ENCODE data around the gene SDK1. TPM values are rescaled to one million over a fixed set of nuclear protein-coding genes. Genes with fewer than 3 reads are reported as not detected.

SDK1 gene
- total and polyA plus RNA-seq, 11 donors = 2.2 to 5.8 (median 3.4) TPM

DNA sequence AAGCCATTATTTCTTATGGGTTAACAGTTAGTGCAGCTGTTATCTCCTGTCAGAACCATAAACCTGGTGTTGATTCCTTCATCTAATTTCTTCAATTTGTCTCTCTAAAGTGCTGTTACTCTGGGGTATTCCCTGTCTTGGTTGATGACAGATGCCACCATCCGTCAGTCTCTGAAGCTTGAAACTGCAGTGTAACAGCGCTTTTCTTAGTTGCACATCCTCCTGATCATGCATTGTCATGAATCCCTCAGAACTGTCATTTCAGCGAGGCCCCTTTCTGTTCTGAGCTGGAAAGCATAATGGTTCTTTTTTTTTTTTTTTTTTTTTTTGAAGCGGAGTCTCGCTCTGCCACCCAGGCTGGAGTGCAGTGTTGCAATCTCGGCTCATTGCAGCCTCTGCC, 193.9 kb downstream of the SDK1 start:
- Histone ChIP-seq H3K4me3 (no peak overlapping the region), H3K27me3 (no peaks in the 10 kb centered on the region), H3K36me3 (no peaks in the 10 kb centered on the region), H3K9me3 (peaks cover 0 to 10% (median 3%) of the 10 kb centered on the region in 12 donors), H3K27ac (no peak overlapping the region), H3K4me1 (peaks cover 0 to 14% (median 0%) of the 10 kb centered on the region in 12 donors)
- intact Hi-C loops (cut with DNase I) = no loop called here
- WGBS, 4 donors = 88 to 93% (median 92%) methylated on average over 6 of the region's 6 CpGs
- no peak for DNase-seq
- TF ChIP-seq POLR2A (IDR thresholded peaks at IDR 0.05) = no peak
- ATAC-seq = no peak

DNA sequence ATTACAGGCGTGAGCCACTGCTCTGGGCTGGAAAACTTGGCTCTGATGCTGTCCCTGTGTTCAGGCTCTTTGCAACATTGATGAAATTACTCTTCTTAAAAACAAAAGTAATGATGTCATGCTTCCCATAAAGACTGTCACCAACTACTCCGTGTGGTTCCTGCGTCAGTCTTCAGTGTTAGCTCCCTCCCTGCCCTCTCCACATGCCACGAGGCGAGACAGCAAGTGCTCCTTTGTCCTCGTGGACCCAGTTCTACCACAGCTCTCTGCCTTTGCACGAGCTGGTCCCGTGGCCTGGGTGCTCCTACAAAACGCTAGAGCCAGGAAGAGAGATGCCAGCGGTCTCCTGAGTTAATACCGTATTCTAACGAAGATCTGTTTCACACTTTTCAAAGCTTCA, 194.5 kb downstream of the SDK1 start:
- TF ChIP-seq POLR2A (IDR thresholded peaks at IDR 0.05) = no peak
- TF ChIP-seq, protein P1, sequence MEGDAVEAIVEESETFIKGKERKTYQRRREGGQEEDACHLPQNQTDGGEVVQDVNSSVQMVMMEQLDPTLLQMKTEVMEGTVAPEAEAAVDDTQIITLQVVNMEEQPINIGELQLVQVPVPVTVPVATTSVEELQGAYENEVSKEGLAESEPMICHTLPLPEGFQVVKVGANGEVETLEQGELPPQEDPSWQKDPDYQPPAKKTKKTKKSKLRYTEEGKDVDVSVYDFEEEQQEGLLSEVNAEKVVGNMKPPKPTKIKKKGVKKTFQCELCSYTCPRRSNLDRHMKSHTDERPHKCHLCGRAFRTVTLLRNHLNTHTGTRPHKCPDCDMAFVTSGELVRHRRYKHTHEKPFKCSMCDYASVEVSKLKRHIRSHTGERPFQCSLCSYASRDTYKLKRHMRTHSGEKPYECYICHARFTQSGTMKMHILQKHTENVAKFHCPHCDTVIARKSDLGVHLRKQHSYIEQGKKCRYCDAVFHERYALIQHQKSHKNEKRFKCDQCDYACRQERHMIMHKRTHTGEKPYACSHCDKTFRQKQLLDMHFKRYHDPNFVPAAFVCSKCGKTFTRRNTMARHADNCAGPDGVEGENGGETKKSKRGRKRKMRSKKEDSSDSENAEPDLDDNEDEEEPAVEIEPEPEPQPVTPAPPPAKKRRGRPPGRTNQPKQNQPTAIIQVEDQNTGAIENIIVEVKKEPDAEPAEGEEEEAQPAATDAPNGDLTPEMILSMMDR (IDR thresholded peaks at IDR 0.05) = no peak
- no peaks in the 10 kb centered on the region for H3K36me3 ChIP-seq
- H3K4me3 ChIP-seq = peak overlapping the region in 7 of 12 donors; percentile 10 to 25 (median 13)
- ATAC-seq (peak in 3 of 4 donors; percentile 29 to 66 (median 61)), DNase-seq (peak in 2 of 5 donors; percentile 28 to 41)
- intact Hi-C loops (cut with DNase I) = no loop called here
- H3K9me3 ChIP-seq = peaks cover 0 to 16% (median 9%) of the 10 kb centered on the region in 12 donors
- H3K4me1 ChIP-seq = peaks cover 0 to 14% (median 0%) of the 10 kb centered on the region in 12 donors
- no peaks in the 10 kb centered on the region for H3K27me3 ChIP-seq
- WGBS, 4 donors = 34 to 42% (median 36%) methylated on average over 12 of the region's 12 CpGs
- no peak overlapping the region for H3K27ac ChIP-seq

DNA sequence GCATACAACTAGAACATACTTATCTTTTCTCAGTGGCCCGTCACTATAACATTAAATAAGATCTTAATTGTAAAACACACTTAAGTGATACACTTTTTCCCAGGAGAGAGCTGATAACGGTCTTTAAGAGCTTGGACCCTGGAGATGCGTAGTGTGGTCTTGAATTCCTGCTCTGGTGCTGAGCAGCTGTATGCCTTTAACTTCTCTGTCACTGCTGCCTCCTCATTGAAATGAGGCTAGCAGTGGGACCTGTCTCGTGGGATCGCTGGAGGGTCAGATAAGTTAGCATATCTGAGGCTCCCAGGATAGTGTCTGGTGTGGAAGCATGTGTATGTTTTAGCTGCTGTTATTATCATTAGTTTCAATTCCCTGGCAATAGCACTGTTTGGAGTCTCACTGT, 194.9 kb downstream of the SDK1 start:
- intact Hi-C loops (cut with DNase I) = no loop called here
- TF ChIP-seq, protein P1 (IDR thresholded peaks at IDR 0.05) = no peak
- no peak for TF ChIP-seq POLR2A (IDR thresholded peaks at IDR 0.05)
- H3K4me3 ChIP-seq = peak overlapping the region in 7 of 12 donors; percentile 10 to 25 (median 13)
- ATAC-seq (no peak), DNase-seq (peak in 1 of 5 donors; percentile 29)
- no peaks in the 10 kb centered on the region for H3K27me3 ChIP-seq
- H3K36me3 ChIP-seq = no peaks in the 10 kb centered on the region
- H3K4me1 ChIP-seq = peaks cover 0 to 14% (median 0%) of the 10 kb centered on the region in 12 donors
- peaks cover 0 to 20% (median 10%) of the 10 kb centered on the region in 12 donors for H3K9me3 ChIP-seq
- WGBS, 4 donors = 21 to 34% (median 28%) methylated on average over 5 of the region's 5 CpGs
- H3K27ac ChIP-seq = no peak overlapping the region

DNA sequence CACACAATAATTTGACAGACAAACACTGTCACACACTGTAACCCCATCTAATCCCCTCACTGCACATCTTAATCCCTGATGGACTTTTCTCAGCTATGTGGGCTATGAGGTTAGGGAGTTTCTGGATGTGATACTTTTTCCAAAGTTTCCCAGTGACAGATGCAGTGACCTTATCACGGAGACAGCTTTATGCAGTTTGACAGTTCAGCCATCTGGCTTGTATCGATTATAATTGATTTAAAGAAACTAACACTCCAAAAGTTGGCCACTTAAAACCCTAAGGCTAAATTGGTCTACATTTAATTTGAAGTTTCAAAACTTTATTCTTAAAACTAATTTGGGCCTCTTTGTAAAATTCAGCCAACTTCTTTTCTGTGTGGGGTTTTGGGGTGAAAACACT, 196.7 kb downstream of the SDK1 start:
- no peaks in the 10 kb centered on the region for H3K27me3 ChIP-seq
- 69 to 77% (median 75%) methylated on average over 2 of the region's 2 CpGs for WGBS, 4 donors
- H3K27ac ChIP-seq = no peak overlapping the region
- H3K4me3 ChIP-seq = no peak overlapping the region
- H3K9me3 ChIP-seq = peaks cover 0 to 28% (median 11%) of the 10 kb centered on the region in 12 donors
- DNase-seq (no peak), ATAC-seq (no peak)
- intact Hi-C loops (cut with DNase I) = no loop called here
- TF ChIP-seq, protein P1 (IDR thresholded peaks at IDR 0.05) = no peak
- no peak for TF ChIP-seq POLR2A (IDR thresholded peaks at IDR 0.05)
- no peaks in the 10 kb centered on the region for H3K36me3 ChIP-seq
- peaks cover 0 to 14% (median 0%) of the 10 kb centered on the region in 12 donors for H3K4me1 ChIP-seq

DNA sequence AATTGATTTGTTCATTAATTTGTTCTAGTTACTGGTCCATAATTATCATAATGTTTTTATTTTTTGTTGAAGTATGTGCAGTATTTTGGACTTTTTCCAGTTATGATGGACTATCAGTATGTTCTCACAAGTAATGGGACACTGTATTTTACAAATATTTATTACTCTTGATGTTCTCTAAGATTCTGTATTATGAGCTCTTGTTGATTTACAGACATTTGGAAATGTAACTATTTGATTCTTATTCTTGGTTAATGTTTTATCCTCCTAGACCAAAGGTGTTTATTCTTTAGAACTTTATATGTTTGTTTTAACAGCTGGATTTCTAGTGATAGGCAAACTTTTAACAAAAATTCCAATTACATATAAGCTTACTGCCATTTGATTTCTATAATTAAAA, 200.6 kb downstream of the SDK1 start:
- intact Hi-C loops (cut with DNase I) = no loop called here
- ATAC-seq = no peak
- H3K36me3 ChIP-seq = no peaks in the 10 kb centered on the region
- no peaks in the 10 kb centered on the region for H3K4me1 ChIP-seq
- H3K4me3 ChIP-seq = no peak overlapping the region
- no peak for DNase-seq
- no peak overlapping the region for H3K27ac ChIP-seq
- TF ChIP-seq, protein P1 (IDR thresholded peaks at IDR 0.05) = no peak
- TF ChIP-seq POLR2A (IDR thresholded peaks at IDR 0.05) = no peak
- H3K9me3 ChIP-seq = peaks cover 0 to 52% (median 12%) of the 10 kb centered on the region in 12 donors
- H3K27me3 ChIP-seq = no peaks in the 10 kb centered on the region
